CD4-positive, alpha-beta T cell (primary cell): ENCODE measurements around the gene PHF1. TPM values are rescaled to one million over a fixed set of nuclear protein-coding genes. Genes with fewer than 3 reads are reported as not detected.

ENCODE experiments used
- ATAC-seq: fragments of 200-7000 bp; cut with Tn5 transposase; one replicate; pipeline ENCODE4 v1.10.0; 2022; ENCODE audit warnings: mild to moderate bottlenecking; ENCODE audit not compliant: poor library complexity
- CTCF ChIA-PET: fragments of 350-600 bp; sonication (Branson Sonifier 250); formaldehyde crosslinking; loops from one replicate; lab custom pipeline; 2021; ENCODE audit warnings: antibody characterized with exemption, inconsistent platforms; lab: Charles Lee
- POLR2A ChIA-PET: fragments of 350-600 bp; sonication (Branson Sonifier 250); formaldehyde crosslinking; loops from one replicate; lab custom pipeline; 2021; ENCODE audit warnings: antibody characterized with exemption, inconsistent platforms; lab: Charles Lee
- DNase-seq, 14 experiments: peaks; one replicate each; pipeline ENCODE4 v3.0.0-alpha.2; 2013 to 2020; ENCODE audit warnings: mixed read lengths in 2 of 14
- H3K27ac ChIP-seq, 2 donors: one replicate each; pipeline versions ENCODE4 v1.5.1 to v1.7.0; 2013; ENCODE audit warnings: low read length in 2 of 2, low read depth in 1 of 2, mild to moderate bottlenecking in 1 of 2
- H3K27me3 ChIP-seq, 2 experiments: 1 replicate in 1 of 2; 2 replicates in 1 of 2; pipeline versions ENCODE4 v1.6.1 to v1.7.0; 2013; ENCODE audit warnings: low read length in 2 of 2, control low read depth in 1 of 2, mild to moderate bottlenecking in 1 of 2, moderate library complexity in 1 of 2; ENCODE audit not compliant: insufficient read depth in 2 of 2, control insufficient read depth in 1 of 2
- H3K36me3 ChIP-seq: one replicate; pipeline ENCODE4 v1.6.1; 2013; ENCODE audit warnings: low read length, control low read depth; ENCODE audit not compliant: insufficient read depth
- H3K4me1 ChIP-seq: one replicate; pipeline ENCODE4 v1.6.1; 2013; ENCODE audit warnings: low read length, control low read depth; ENCODE audit not compliant: insufficient read depth
- H3K4me3 ChIP-seq: one replicate; pipeline ENCODE4 v1.5.1; 2013; ENCODE audit warnings: mild to moderate bottlenecking, low read length, moderate library complexity
- H3K9me3 ChIP-seq, 2 experiments: 1 replicate in 1 of 2; 2 replicates in 1 of 2; pipeline versions ENCODE4 v1.6.1 to v1.7.0; 2013; ENCODE audit warnings: low read length in 2 of 2, mild to moderate bottlenecking in 2 of 2, control low read depth in 1 of 2, moderate library complexity in 1 of 2; ENCODE audit not compliant: control insufficient read depth in 1 of 2, insufficient read depth in 1 of 2
- H3K27ac Mint-ChIP-seq: one replicate; pipeline ENCODE4 v1.8.0; 2020; ENCODE audit warnings: mixed read lengths
- H3K27me3 Mint-ChIP-seq: one replicate; pipeline ENCODE4 v1.8.0; 2021; ENCODE audit warnings: mixed read lengths
- H3K36me3 Mint-ChIP-seq: one replicate; pipeline ENCODE4 v1.8.0; 2021; ENCODE audit warnings: low read depth, mixed read lengths
- H3K4me1 Mint-ChIP-seq: one replicate; pipeline ENCODE4 v1.8.0; 2021; ENCODE audit warnings: low read depth, mixed read lengths
- H3K4me3 Mint-ChIP-seq: one replicate; pipeline ENCODE4 v1.8.0; 2020; ENCODE audit warnings: mild to moderate bottlenecking, mixed read lengths
- H3K9me3 Mint-ChIP-seq: one replicate; pipeline ENCODE4 v1.8.0; 2020; ENCODE audit warnings: mixed read lengths
- intact Hi-C, 2 experiments: fragments of 100-400 bp; cut with DNase I in 1 of 2; cut with micrococcal nuclease in 1 of 2; formaldehyde crosslinking; loops; one replicate each; pipeline versions ENCODE4 v1.15.1 to v1.9.0; 2023 to 2025; cut with DNase I, micrococcal nuclease
- total RNA-seq, 174 experiments: library from RNA in 2 of 174; stranded (reverse) in 2 of 174; gene quantifications; one replicate each; pipeline ENCODE4 v1.2.3 and lab custom pipeline; 2021 to 2026
- TF ChIP-seq, protein P1 (sequence below): fragments of 200-600 bp; IDR thresholded peaks from one replicate; pipeline ENCODE4 v1.8.0; 2022; ENCODE audit warnings: antibody characterized with exemption, mild to moderate bottlenecking

PHF1 gene
- total RNA-seq, 2 experiments from 2014 or later, result 545 to 557 TPM

DNA sequence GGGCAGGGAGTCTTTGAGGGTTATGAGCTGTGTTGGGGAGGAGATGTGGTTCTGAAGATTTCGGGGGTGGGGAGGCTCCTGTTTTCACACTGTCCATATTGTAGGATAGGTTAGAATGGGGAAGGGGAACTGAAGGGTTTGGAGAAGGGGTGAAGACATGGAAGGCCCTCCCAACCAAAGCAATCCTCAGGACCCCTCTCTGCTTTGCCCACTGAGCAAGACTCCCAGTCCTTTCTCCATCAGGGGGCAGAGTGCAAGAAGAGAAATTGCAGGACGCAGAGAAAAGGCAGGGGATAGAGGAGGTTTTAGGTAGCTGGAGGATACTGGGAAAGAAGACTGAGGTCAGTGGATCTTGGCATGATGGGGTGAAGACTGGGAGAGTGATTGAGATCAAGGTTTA is 13.0 kb downstream of the PHF1 start:
- no peaks in the 10 kb centered on the region for H3K9me3 ChIP-seq
- H3K4me1 Mint-ChIP-seq, result peaks cover 71% of the 10 kb centered on the region
- H3K27me3 ChIP-seq, result no peaks in the 10 kb centered on the region
- TF ChIP-seq, protein P1, sequence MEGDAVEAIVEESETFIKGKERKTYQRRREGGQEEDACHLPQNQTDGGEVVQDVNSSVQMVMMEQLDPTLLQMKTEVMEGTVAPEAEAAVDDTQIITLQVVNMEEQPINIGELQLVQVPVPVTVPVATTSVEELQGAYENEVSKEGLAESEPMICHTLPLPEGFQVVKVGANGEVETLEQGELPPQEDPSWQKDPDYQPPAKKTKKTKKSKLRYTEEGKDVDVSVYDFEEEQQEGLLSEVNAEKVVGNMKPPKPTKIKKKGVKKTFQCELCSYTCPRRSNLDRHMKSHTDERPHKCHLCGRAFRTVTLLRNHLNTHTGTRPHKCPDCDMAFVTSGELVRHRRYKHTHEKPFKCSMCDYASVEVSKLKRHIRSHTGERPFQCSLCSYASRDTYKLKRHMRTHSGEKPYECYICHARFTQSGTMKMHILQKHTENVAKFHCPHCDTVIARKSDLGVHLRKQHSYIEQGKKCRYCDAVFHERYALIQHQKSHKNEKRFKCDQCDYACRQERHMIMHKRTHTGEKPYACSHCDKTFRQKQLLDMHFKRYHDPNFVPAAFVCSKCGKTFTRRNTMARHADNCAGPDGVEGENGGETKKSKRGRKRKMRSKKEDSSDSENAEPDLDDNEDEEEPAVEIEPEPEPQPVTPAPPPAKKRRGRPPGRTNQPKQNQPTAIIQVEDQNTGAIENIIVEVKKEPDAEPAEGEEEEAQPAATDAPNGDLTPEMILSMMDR, result no peak
- DNase-seq (no peak), ATAC-seq (no peak)
- peaks cover 58% of the 10 kb centered on the region for H3K4me1 ChIP-seq
- peaks cover 3% of the 10 kb centered on the region for H3K36me3 ChIP-seq
- H3K27ac ChIP-seq, result no peak overlapping the region
- peak overlapping the region; percentile 94 for H3K4me3 Mint-ChIP-seq
- no peaks in the 10 kb centered on the region for H3K27me3 Mint-ChIP-seq
- no peak overlapping the region for H3K4me3 ChIP-seq
- intact Hi-C loops, result no loop called here
- ChIA-PET POLR2A (interaction anchor here (3.0 kb wide), 1 partner anchor 124 kb away, joined by 10 read pairs; the partner anchor contains the start of gene RGL2), CTCF (interaction anchor here (0.7 kb wide), 1 partner anchor 12 kb away, joined by 3 read pairs; no protein-coding TSS in a partner anchor)
- H3K9me3 Mint-ChIP-seq, result no peaks in the 10 kb centered on the region
- peaks cover 5% of the 10 kb centered on the region for H3K36me3 Mint-ChIP-seq
- H3K27ac Mint-ChIP-seq, result peak overlapping the region; percentile 99

DNA sequence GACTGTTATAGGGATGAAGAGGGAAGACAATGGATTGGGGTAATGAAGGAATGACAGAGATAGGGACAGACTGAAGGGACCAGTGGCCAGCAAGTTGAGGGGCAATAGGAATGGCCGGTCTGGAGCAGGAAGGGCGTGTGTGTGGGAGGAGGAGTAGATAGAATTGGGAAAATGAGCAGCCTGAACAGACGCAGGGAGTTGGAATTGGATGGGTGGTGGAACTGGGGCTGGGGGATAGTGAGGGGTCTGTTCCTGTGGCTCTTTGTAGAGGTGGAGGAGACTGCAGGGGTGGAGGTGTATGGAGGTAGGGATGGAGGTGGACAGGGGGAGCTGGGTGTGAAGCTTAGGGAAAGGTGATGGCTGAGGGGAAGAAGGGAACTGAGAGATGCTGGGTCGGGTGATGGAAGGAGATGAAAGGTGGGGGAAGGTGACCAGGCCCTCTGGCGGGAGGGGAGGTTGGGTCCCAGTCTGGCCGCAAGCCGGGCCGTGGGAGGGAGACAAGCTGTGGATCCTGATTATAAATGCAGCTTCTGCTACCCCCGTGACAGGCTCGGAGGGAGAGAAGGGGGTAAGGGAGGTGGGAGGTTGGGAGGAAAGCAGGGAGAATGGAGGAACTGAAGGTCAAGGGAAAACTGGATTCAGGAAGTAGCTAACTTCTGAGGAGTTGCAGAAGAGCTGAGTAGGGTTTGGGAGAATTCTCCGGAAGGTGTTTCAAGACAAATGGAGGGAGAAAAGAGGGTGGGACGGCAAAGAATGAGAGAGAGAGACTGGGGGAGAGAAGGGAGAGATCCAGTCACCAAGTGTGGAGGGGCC is 14.2 kb downstream of the PHF1 start:
- H3K4me3 ChIP-seq, result peak overlapping the region; percentile 71
- H3K36me3 ChIP-seq, result peaks cover 3% of the 10 kb centered on the region
- Mint-ChIP-seq H3K27ac (peak overlapping the region; percentile 99), H3K4me1 (peaks cover 73% of the 10 kb centered on the region), H3K27me3 (no peaks in the 10 kb centered on the region), H3K4me3 (peak overlapping the region; percentile 94), H3K36me3 (peaks cover 5% of the 10 kb centered on the region), H3K9me3 (no peaks in the 10 kb centered on the region)
- peaks cover 58% of the 10 kb centered on the region for H3K4me1 ChIP-seq
- intact Hi-C loops, result loop anchor here (1.0 to 5.0 kb wide), 3 partner anchors 34 to 153 kb away; partner anchors contain the start of genes KIFC1 (in 1 of the 2), RPS18 (in 1 of the 2) and VPS52 (in 1 of the 2)
- peak overlapping the region; percentile 86 to 92 for H3K27ac ChIP-seq
- TF ChIP-seq, protein P1, result no peak
- no peak for ATAC-seq
- ChIA-PET POLR2A (interaction anchor here (0.9 to 3.0 kb wide), 12 partner anchors 8 to 581 kb away, joined by 3 to 22 read pairs (median 8); partner anchors contain the start of genes B3GALT4, CUTA, LEMD2 and PHF1), CTCF (interaction anchor here (0.6 to 2.7 kb wide), 14 partner anchors 9 to 154 kb away, joined by 3 to 25 read pairs (median 5); partner anchors contain the start of genes B3GALT4, KIFC1, PHF1 and RPS18)
- peak in 1 of 14 experiments; percentile 43 for DNase-seq
- H3K9me3 ChIP-seq, result no peaks in the 10 kb centered on the region
- no peaks in the 10 kb centered on the region for H3K27me3 ChIP-seq
